GM18858 (cell line): ENCODE data around the gene BLM.
A peak's percentile ranks its signal among the peaks of the same experiment; 100 is the strongest.
"Not testable (repeated sequence)": the region's sequence is repeated elsewhere in the genome, so short reads cannot be mapped to it uniquely, and the experiment has no call there.

Source experiments
- ATAC-seq: cut with Tn5 transposase; IDR thresholded peaks from one replicate; pipeline ENCODE4 v1.9.1; 2021; ENCODE audit not compliant: unreplicated experiment

Gene BLM

GRCh38 chr15:90818251-90819210 lies 101.4 kb downstream of the BLM start:
- no peak for ATAC-seq

GRCh38 chr15:90819390-90819789 lies 102.2 kb downstream of the BLM start:
- no peak for ATAC-seq

GRCh38 chr15:90819850-90820249 lies 102.7 kb downstream of the BLM start:
- ATAC-seq = no peak

- ATAC-seq = no peak
These were observed 103.3 kb downstream of the BLM start for GRCh38 chr15:90820481-90820880.

- ATAC-seq = no peak
These were observed 105.2 kb downstream of the BLM start for GRCh38 chr15:90822204-90822955.

- no peak for ATAC-seq
These were observed 106.4 kb downstream of the BLM start for GRCh38 chr15:90823455-90823974.

GRCh38 chr15:90825115-90825899 lies 108.2 kb downstream of the BLM start:
- ATAC-seq = not testable (repeated sequence)

- not testable (repeated sequence) for ATAC-seq
These were observed 109.2 kb downstream of the BLM start for GRCh38 chr15:90826206-90826885.

- ATAC-seq = no peak
These were observed 109.8 kb downstream of the BLM start for GRCh38 chr15:90826886-90827435.

- ATAC-seq = no peak
These were observed 111.0 kb downstream of the BLM start for GRCh38 chr15:90828111-90828510.

- ATAC-seq = no peak
These were observed 112.0 kb downstream of the BLM start for GRCh38 chr15:90829126-90829525.

- ATAC-seq = peak; percentile 49
These were observed 112.8 kb downstream of the BLM start for GRCh38 chr15:90829942-90830440.

- ATAC-seq = no peak
These were observed 117.5 kb downstream of the BLM start for GRCh38 chr15:90834626-90835025.

GRCh38 chr15:90836296-90836871 lies 119.2 kb downstream of the BLM start:
- ATAC-seq = no peak

- no peak for ATAC-seq
These were observed 119.9 kb downstream of the BLM start for GRCh38 chr15:90837094-90837493.

- ATAC-seq = no peak
These were observed 121.0 kb downstream of the BLM start for GRCh38 chr15:90838139-90838538.

GRCh38 chr15:90838544-90838943 lies 121.4 kb downstream of the BLM start:
- ATAC-seq = no peak

- peak; percentile 46 for ATAC-seq
These were observed 122.3 kb downstream of the BLM start for GRCh38 chr15:90839187-90840071.
